Stimulated activated naive CD4-positive, alpha-beta T cell (primary cell): ENCODE results near the gene PGM2L1.

Source experiments
- DNase-seq, 6 experiments: peaks; one replicate each; lab custom pipeline; 2025; lab: John Stamatoyannopoulos, UW

Gene PGM2L1

DNA sequence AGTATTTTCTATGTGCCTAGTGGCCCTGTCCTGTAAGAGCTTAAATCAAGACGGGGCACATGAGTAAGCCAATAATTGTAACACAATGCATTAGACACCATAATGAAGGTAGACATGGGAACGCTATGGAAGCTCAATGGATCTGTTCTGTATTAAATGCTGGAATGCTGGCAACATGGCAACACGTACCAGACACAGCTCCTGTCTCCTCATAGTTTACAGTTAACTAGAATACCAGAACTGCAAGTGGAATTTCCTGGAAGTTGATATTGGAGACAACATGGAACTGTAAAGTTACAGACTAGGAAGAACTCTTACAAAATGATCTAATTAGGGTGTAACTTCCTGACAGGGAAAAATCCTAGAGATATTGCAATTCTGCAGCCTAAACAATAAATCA, 99.2 kb downstream of the PGM2L1 start:
- DNase-seq, result no peak

DNA sequence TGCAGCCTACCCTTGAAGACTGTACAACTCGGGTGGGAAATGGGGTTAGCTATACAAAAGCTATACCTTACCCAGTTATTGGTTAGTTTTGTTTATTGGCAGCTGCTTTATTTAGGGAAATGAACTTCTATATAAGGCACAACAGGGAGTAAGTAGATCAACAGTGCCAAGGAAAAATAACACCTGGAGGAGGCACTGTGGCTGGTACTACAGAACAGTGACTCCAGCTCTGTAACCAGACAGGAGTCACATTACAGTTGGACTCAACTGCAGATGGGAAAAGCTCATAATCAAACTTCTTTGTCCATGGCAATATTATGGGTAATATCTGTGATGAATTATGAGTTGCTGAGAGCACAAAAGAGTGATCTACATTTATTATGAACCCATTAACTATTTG, 100.7 kb downstream of the PGM2L1 start:
- no peak for DNase-seq

- DNase-seq, result no peak
These were observed 109.3 kb downstream of the PGM2L1 start for GRCh38 chr11:74288911-74289310.

DNA sequence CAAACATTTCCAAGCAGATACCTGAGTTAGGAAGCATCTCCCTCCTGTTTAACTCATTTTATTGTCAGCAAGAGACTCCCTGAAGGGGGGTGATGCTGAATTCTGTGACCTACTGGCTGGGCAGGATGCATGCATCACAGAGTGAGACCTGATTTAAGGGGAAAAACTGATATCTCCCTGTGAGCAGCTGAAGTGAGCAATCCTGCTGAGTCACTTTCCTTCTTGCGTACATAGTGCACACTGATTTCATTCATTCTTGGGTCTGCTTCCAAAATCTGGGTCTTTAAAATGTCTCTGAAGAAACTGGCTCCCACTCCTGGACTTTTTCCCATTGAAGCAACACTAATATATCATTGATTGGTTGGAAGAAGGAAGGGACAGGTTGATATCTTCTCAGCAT, 110.1 kb downstream of the PGM2L1 start:
- DNase-seq, result no peak

- DNase-seq, result no peak
These were observed 113.8 kb downstream of the PGM2L1 start for GRCh38 chr11:74284466-74284865.

GRCh38 chr11:74283580-74284180, 114.6 kb downstream of the PGM2L1 start:
- no peak for DNase-seq

DNA sequence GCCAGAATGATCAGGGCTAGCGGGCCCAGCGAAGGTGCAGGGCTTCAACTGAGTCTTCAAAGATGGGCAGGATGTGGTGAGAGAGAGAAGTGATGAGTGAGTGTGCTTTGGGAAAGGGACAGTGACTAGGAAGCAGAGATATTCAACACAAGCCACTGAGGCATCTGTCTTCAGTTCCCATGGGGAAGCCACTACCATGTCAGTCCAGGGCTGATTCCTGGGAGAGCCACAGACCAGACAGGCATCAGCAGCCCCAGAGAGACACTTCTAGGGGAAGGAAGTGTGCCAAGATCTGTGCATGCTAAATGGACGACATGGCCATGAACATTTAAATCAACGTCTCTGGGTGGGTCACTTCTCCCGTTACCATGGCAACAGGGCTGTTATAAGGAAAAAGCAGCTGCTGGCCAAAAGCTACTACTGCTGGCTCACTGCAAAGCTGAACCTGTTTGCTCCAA, 115.3 kb downstream of the PGM2L1 start:
- peak in 1 of 6 experiments; percentile 11 for DNase-seq

DNA sequence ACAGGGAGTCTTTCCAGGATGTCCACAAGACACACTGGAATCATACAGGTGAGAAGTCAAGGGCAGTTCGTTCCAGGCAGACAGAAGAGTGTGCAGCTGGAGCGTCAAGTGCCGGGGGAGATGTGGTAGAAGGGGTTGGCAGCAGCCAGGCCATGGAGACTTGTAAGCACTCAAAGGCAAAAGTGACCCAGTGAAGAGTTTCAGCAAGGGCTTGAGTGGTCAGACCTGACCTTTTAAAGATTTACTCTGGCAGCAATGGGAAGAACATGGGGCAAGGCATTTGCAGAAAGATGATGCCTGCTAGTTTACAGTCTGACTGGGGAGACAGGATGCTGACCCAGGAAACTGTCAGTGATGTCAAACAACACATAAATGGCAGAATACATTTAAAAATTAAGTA, 115.8 kb downstream of the PGM2L1 start:
- no peak for DNase-seq

GRCh38 chr11:74280494-74280893, 117.7 kb downstream of the PGM2L1 start:
- no peak for DNase-seq
